Smooth muscle cell (in vitro differentiated cells): ENCODE measurements around the gene SORBS1. TPM values are rescaled to one million over a fixed set of nuclear protein-coding genes. Genes with fewer than 3 reads are reported as not detected.
A peak's percentile ranks its signal among the peaks of the same experiment; 100 is the strongest.

Source experiments
- DNase-seq: peaks from one replicate; lab custom pipeline; 2025; ENCODE audit not compliant: unreplicated experiment; lab: John Stamatoyannopoulos, UW
- H2AFZ ChIP-seq: fragments of 200-600 bp; sonication (generic); 2 replicates; pipeline ENCODE4 v1.6.0; 2016; ENCODE audit warnings: antibody characterized with exemption, low read depth, mild to moderate bottlenecking
- H3F3A ChIP-seq: fragments of 200-600 bp; sonication (generic); 2 replicates; pipeline ENCODE4 v1.6.0; 2017; ENCODE audit warnings: antibody characterized with exemption, low read depth
- H3K27ac ChIP-seq: fragments of 200-600 bp; sonication (generic); 2 replicates; pipeline ENCODE4 v1.5.1; 2016; ENCODE audit warnings: low read depth, mild to moderate bottlenecking
- H3K27me3 ChIP-seq: fragments of 200-600 bp; sonication (generic); 2 replicates; pipeline ENCODE4 v1.6.1; 2016; ENCODE audit warnings: low read depth, mild to moderate bottlenecking
- H3K36me3 ChIP-seq: fragments of 200-600 bp; sonication (generic); 2 replicates; pipeline ENCODE4 v1.5.1; 2016; ENCODE audit warnings: low read depth
- H3K4me1 ChIP-seq: fragments of 200-600 bp; sonication (generic); 2 replicates; pipeline ENCODE4 v1.5.1; 2016; ENCODE audit warnings: low read depth
- H3K4me2 ChIP-seq: fragments of 200-600 bp; sonication (generic); 2 replicates; pipeline ENCODE4 v1.6.0; 2016; ENCODE audit warnings: mild to moderate bottlenecking
- H3K4me3 ChIP-seq: fragments of 200-600 bp; sonication (generic); 2 replicates; pipeline ENCODE4 v1.5.1; 2016; ENCODE audit warnings: mild to moderate bottlenecking
- H3K79me2 ChIP-seq: fragments of 200-600 bp; sonication (generic); 2 replicates; pipeline ENCODE4 v1.6.0; 2016; ENCODE audit warnings: low read depth, mild to moderate bottlenecking
- H3K9ac ChIP-seq: fragments of 200-600 bp; sonication (generic); 2 replicates; pipeline ENCODE4 v1.6.0; 2016; ENCODE audit warnings: low read depth
- H3K9me3 ChIP-seq: fragments of 200-600 bp; sonication (generic); replicated peaks from 2 replicates; pipeline ENCODE4 v1.5.1; 2016; ENCODE audit warnings: low read depth
- H4K20me1 ChIP-seq: fragments of 200-600 bp; sonication (generic); 2 replicates; pipeline ENCODE4 v1.6.0; 2016; ENCODE audit warnings: low read depth
- WGBS: methylation state at CpG from one replicate; pipeline ENCODE4 v1.1.7; 2016; ENCODE audit warnings: low lambda C conversion rate; 5-methylcytosine and 5-hydroxymethylcytosine counted together
- polyA plus RNA-seq: library from polyadenylated mRNA; unstranded; fragments of >200 nt; fragmentation: Nextera tagmentation; extraction: Ambion mirVana; gene quantifications from 2 replicates; pipeline ENCODE4 v1.2.1, GENCODE V29; 2016
- total RNA-seq: library from RNA; depleted of rRNA; stranded (reverse); fragments of >200 nt; gene quantifications from 2 replicates; pipeline ENCODE4 v1.2.3, GENCODE V29; 2014
- TF ChIP-seq, protein P1 (sequence below): fragments of 200-600 bp; sonication (generic); IDR thresholded peaks from 2 replicates; pipeline ENCODE4 v1.5.1; 2017; ENCODE audit warnings: borderline replicate concordance, mild to moderate bottlenecking, antibody characterized with exemption; ENCODE audit not compliant: insufficient read depth, poor library complexity, severe bottlenecking

Gene SORBS1
- total and polyA plus RNA-seq, 2 experiments from 2014 or later = 14.6 to 21.0 TPM

DNA sequence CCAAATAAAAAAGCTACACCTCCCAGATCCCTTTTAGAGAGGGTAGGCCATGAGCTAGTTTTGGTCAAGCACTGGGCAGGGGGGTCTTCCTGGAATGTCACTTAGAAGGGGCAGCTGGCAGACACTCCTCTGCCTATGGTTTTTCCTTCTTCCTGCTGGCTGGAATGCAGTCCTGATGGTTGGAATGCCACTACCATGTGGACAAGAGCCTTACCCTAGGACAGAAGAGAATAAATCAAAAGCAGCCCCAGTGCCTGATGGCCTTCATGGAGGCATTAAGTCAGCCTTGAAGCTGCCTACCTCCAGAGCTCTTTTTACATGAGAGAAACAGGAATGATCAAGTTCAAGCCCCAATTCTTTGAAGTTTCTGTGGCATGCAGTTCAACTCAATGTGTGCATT, 43.5 kb upstream of the SORBS1 start:
- TF ChIP-seq, protein P1, sequence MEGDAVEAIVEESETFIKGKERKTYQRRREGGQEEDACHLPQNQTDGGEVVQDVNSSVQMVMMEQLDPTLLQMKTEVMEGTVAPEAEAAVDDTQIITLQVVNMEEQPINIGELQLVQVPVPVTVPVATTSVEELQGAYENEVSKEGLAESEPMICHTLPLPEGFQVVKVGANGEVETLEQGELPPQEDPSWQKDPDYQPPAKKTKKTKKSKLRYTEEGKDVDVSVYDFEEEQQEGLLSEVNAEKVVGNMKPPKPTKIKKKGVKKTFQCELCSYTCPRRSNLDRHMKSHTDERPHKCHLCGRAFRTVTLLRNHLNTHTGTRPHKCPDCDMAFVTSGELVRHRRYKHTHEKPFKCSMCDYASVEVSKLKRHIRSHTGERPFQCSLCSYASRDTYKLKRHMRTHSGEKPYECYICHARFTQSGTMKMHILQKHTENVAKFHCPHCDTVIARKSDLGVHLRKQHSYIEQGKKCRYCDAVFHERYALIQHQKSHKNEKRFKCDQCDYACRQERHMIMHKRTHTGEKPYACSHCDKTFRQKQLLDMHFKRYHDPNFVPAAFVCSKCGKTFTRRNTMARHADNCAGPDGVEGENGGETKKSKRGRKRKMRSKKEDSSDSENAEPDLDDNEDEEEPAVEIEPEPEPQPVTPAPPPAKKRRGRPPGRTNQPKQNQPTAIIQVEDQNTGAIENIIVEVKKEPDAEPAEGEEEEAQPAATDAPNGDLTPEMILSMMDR = no peak

DNA sequence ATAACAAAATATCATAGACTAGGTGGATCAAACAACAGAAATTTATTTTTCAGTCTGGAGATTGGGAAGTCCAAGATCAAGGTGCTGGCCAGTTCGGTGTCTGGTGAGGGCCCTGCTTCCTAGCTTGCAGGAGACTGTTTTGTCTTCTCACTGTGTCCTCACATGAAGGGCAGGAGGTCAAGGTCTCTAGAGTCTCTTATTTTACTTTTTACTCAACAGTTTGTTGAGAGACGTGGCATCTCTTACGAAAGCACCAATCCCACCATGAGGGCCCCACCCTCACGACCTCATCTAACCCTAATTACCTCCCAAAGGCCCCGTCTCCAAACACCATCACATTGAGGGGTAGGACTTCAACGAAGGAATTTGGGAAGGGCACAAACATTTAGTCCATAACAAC, 41.2 kb upstream of the SORBS1 start:
- Histone ChIP-seq H3K4me2 (no peak overlapping the region), H3K27ac (no peak overlapping the region), H3K9ac (no peak overlapping the region), H2AFZ (no peak overlapping the region), H3F3A (peaks cover 13% of the 10 kb centered on the region), H3K27me3 (no peaks in the 10 kb centered on the region), H3K4me1 (peaks cover 12% of the 10 kb centered on the region), H3K9me3 (no peaks in the 10 kb centered on the region), H3K36me3 (peaks cover 6% of the 10 kb centered on the region), H3K79me2 (no peaks in the 10 kb centered on the region), H3K4me3 (no peak overlapping the region), H4K20me1 (no peaks in the 10 kb centered on the region)
- no peak for DNase-seq
- 82% methylated on average over 6 of the region's 6 CpGs for WGBS
- TF ChIP-seq, protein P1 = no peak

More for the DNA sequence above, 43.5 kb upstream of the SORBS1 start:
- H3K9me3 ChIP-seq = no peaks in the 10 kb centered on the region
- H2AFZ ChIP-seq = no peak overlapping the region
- H3K27me3 ChIP-seq = no peaks in the 10 kb centered on the region
- H3K36me3 ChIP-seq = peaks cover 13% of the 10 kb centered on the region
- peaks cover 25% of the 10 kb centered on the region for H3F3A ChIP-seq
- H3K9ac ChIP-seq = no peak overlapping the region
- peaks cover 12% of the 10 kb centered on the region for H3K4me1 ChIP-seq
- H3K27ac ChIP-seq = no peak overlapping the region
- no peak overlapping the region for H3K4me2 ChIP-seq
- no peak for DNase-seq
- no peaks in the 10 kb centered on the region for H3K79me2 ChIP-seq
- no peaks in the 10 kb centered on the region for H4K20me1 ChIP-seq
- H3K4me3 ChIP-seq = no peak overlapping the region

DNA sequence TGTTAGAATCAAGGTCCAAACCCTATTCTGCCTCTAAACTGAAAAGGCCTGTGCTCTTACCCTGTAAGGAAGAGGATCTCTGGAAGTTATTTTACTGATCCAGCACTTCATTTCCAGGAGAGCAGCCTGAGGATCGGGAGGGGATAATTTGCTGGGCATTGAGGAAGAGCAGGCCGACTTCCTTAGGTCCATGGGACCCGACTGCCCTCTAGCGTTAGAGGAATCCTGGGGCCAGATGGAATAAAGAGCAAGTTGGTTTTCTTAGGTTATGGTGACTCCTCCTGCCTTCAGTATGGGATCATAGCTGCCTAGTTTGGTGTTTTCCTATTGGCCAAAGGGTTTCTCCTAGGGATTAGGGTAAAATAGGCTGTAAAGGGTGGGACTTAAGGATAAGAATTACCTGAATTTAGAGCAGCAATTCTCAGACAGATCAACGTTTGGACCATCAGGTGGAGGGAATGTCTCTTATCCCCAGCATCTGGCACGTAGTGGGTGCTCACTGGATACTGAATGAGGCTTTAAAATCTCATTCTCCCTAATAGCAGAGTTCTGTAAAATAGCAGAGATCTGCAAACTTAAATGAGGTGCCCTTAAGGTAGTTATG, 40.0 kb upstream of the SORBS1 start:
- TF ChIP-seq, protein P1 = peak; percentile 98
- no peak overlapping the region for H2AFZ ChIP-seq

DNA sequence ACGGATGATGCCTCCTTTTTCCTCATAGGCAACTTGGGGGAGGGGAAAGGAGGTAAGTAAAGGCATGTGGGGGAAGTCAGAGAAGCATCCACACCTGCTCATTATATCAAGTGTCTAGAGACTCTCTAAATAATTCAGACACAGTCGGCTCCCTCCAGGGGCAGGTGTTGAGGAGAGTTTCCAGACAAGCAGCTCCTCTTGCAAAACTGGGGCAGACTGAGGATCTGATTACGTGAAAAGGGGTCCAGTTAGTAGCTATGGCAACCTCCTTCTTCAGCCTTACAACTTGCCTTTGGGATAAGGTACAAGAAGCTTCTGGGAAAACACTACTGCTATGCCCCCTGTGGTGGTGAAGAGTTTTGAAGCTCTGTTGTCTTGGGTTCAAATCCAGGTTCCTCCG, 39.0 kb upstream of the SORBS1 start:
- H3K4me2 ChIP-seq = no peak overlapping the region
- no peak overlapping the region for H2AFZ ChIP-seq
- no peaks in the 10 kb centered on the region for H3K36me3 ChIP-seq
- no peaks in the 10 kb centered on the region for H4K20me1 ChIP-seq
- TF ChIP-seq, protein P1 = no peak
- no peaks in the 10 kb centered on the region for H3K9me3 ChIP-seq
- DNase-seq = no peak
- no peaks in the 10 kb centered on the region for H3K79me2 ChIP-seq
- H3K27me3 ChIP-seq = no peaks in the 10 kb centered on the region
- H3F3A ChIP-seq = peaks cover 5% of the 10 kb centered on the region
- 90% methylated on average over 4 of the region's 4 CpGs for WGBS
- H3K27ac ChIP-seq = no peak overlapping the region
- no peak overlapping the region for H3K4me3 ChIP-seq
- H3K9ac ChIP-seq = no peak overlapping the region
- peaks cover 10% of the 10 kb centered on the region for H3K4me1 ChIP-seq

More for the DNA sequence above, 40.0 kb upstream of the SORBS1 start:
- Histone ChIP-seq H3K36me3 (no peaks in the 10 kb centered on the region), H3K9ac (no peak overlapping the region), H3K27me3 (no peaks in the 10 kb centered on the region), H3K9me3 (no peaks in the 10 kb centered on the region), H3K4me3 (no peak overlapping the region), H4K20me1 (no peaks in the 10 kb centered on the region), H3K27ac (no peak overlapping the region), H3K4me1 (peaks cover 12% of the 10 kb centered on the region), H3K4me2 (no peak overlapping the region), H3F3A (peaks cover 6% of the 10 kb centered on the region), H3K79me2 (no peaks in the 10 kb centered on the region)
- 21% methylated on average over 6 of the region's 6 CpGs for WGBS
- peak; percentile 27 for DNase-seq
